Bronchial epithelial cell (primary cell): ENCODE results near the gene CD300E. TPM values are rescaled to one million over a fixed set of nuclear protein-coding genes. Genes with fewer than 3 reads are reported as not detected.
"Not testable (repeated sequence)": the region's sequence is repeated elsewhere in the genome, so short reads cannot be mapped to it uniquely, and the experiment has no call there.

Source experiments
- DNase-seq: peaks from one replicate; pipeline ENCODE4 v3.0.0-alpha.2; 2010; ENCODE audit warnings: low read depth
- FAIRE-seq: peaks from 2 replicates; lab custom pipeline; 2011; peaks lifted over from hg19 to GRCh38; lab: Jason Lieb, UNC
- H3K27me3 ChIP-seq: 2 replicates; pipeline ENCODE4 v1.5.1; 2011; ENCODE audit warnings: low read length; ENCODE audit not compliant: control insufficient read depth, insufficient read depth
- H3K36me3 ChIP-seq: 2 replicates; pipeline ENCODE4 v1.5.1; 2011; ENCODE audit warnings: low read length; ENCODE audit not compliant: control insufficient read depth, insufficient read depth
- H3K4me3 ChIP-seq: 2 replicates; pipeline ENCODE4 v1.5.1; 2011; ENCODE audit warnings: mild to moderate bottlenecking, low read depth, low read length, control low read depth
- total RNA-seq: library from RNA; depleted of rRNA; stranded (reverse); fragments of >200 nt; gene quantifications from 2 replicates; pipeline ENCODE4 v1.2.1, GENCODE V29; 2014
- TF ChIP-seq, protein P1 (sequence below): IDR thresholded peaks from 2 replicates; pipeline ENCODE4 v1.5.1; 2011; ENCODE audit warnings: mild to moderate bottlenecking, moderate library complexity, low read length, control low read depth, inconsistent platforms; ENCODE audit not compliant: insufficient read depth, severe bottlenecking

CD300E gene
- total RNA-seq, 1 donor from 2014 or later: not detected

GRCh38 chr17:74641958-74642298, 18.4 kb upstream of the CD300E start:
- H3K4me3 ChIP-seq: no peak overlapping the region
- no peak for FAIRE-seq
- TF ChIP-seq, protein P1, sequence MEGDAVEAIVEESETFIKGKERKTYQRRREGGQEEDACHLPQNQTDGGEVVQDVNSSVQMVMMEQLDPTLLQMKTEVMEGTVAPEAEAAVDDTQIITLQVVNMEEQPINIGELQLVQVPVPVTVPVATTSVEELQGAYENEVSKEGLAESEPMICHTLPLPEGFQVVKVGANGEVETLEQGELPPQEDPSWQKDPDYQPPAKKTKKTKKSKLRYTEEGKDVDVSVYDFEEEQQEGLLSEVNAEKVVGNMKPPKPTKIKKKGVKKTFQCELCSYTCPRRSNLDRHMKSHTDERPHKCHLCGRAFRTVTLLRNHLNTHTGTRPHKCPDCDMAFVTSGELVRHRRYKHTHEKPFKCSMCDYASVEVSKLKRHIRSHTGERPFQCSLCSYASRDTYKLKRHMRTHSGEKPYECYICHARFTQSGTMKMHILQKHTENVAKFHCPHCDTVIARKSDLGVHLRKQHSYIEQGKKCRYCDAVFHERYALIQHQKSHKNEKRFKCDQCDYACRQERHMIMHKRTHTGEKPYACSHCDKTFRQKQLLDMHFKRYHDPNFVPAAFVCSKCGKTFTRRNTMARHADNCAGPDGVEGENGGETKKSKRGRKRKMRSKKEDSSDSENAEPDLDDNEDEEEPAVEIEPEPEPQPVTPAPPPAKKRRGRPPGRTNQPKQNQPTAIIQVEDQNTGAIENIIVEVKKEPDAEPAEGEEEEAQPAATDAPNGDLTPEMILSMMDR: no peak
- H3K27me3 ChIP-seq: peaks cover 2% of the 10 kb centered on the region
- H3K36me3 ChIP-seq: no peaks in the 10 kb centered on the region
- DNase-seq: no peak

DNA sequence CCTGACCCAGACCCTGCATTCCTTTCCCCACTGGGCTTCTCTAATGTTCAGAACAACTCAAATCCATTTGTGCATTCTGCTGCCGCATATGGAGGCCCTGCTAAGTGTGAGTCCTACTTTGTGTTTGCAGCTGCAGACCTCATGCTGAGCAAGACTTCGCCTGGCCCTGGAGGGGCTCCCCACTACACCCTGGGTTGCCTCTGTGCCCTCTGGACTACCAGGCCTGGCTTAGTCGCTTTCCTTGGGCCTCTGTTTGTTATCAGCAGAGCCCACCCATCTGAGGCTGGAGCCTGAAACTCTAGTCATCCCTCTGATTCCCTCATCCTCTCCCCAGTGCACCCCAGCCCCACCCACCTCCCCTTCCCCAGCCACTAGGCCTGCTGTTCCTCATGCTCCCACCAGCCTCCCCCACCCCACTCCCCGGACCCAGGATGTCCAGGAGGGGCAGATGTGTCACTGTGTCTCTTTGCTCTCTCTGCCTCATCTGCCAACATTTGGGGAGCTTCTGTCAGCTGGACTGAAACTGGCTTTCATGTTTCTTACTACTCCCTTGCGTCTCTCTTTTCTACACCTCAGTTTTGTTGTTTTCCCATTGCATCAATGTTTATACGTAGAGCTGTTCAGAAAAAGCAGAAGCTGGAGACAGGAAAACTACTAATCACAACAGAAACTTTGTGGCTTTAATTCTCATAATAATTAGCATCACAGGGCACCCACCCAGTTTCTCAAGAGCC, 17.9 kb upstream of the CD300E start:
- DNase-seq (no peak), FAIRE-seq (no peak)
- Histone ChIP-seq H3K27me3 (peaks cover 2% of the 10 kb centered on the region), H3K36me3 (no peaks in the 10 kb centered on the region), H3K4me3 (no peak overlapping the region)
- TF ChIP-seq, protein P1: no peak

DNA sequence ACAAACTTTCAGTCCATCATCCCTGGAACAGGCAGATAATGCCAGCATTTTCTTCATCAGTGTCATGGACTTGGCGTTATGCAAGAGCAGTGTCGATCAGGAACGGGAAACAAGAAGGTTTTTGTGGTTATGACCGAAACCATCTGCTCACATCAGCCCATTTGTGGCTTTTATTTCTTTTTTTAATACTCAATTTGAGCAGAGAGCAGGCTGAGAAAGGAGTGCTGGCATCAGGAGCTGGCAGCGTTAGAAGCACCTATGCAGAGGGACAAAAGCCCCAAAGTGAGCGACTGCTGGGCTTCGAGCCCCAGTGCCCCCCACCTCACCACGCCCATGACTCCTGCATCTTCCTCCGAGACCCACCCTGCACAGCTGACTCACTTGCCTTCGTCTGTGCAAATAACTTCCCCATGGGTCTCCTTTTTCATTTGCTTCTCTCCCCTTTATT, 16.2 kb upstream of the CD300E start:
- no peaks in the 10 kb centered on the region for H3K36me3 ChIP-seq
- peaks cover 2% of the 10 kb centered on the region for H3K27me3 ChIP-seq
- FAIRE-seq: no peak
- H3K4me3 ChIP-seq: no peak overlapping the region
- DNase-seq: no peak
- TF ChIP-seq, protein P1: no peak

DNA sequence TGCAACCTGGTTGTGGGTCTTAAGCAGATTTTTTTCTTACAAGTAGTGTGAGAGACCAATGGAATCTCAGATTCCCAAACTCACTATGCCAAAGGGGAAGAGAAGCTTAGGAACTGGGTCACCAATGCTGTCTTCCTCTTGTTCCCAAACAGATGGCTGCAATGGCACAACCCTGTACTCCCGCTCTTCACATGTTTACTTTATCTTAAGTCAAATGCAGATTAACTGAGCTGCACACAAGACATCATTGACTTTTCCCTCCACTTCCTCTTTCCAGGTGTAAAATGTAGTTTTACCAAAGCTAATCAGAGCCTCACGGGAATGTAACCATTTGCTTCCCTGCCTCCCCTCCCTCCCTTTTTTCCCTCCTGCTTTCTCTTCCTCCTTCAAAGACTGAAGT, 14.4 kb upstream of the CD300E start:
- DNase-seq: no peak
- Histone ChIP-seq H3K36me3 (no peaks in the 10 kb centered on the region), H3K4me3 (no peak overlapping the region), H3K27me3 (no peaks in the 10 kb centered on the region)
- TF ChIP-seq, protein P1: no peak
- no peak for FAIRE-seq

GRCh38 chr17:74637265-74637664, 13.7 kb upstream of the CD300E start:
- no peak for FAIRE-seq

DNA sequence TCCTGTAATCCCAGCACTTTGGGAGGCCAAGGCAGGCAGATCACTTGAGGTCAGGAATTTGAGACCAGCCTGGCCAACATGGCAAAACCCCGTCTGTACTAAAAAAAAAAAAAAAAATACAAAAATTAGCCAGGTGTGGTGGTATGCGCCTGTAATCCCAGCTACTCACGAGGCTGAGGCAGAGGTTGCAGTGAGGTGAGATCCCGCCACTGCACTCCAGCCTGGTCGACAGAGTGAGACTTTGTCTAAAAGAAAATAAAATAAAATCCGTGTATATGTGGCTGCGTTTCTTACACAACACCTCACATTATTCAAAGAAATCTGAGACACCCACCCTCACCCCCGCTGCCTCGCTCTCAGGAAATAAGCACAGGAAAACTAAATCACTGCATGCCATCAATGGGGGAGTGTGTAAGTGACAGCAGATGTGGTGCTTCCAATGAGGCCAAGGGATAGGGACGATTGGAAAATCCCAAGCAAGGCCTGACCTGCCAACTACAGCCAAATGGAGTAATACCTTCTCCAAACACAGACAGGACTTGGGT, 13.1 kb upstream of the CD300E start:
- not testable (repeated sequence) for FAIRE-seq, H3K27me3 ChIP-seq, DNase-seq, H3K36me3 ChIP-seq, H3K4me3 ChIP-seq

More at GRCh38 chr17:74637265-74637664, 13.7 kb upstream of the CD300E start:
- no peaks in the 10 kb centered on the region for H3K36me3 ChIP-seq
- no peak overlapping the region for H3K4me3 ChIP-seq
- DNase-seq: no peak
- H3K27me3 ChIP-seq: no peaks in the 10 kb centered on the region
- TF ChIP-seq, protein P1: no peak
